GM12874 (cell line): ENCODE data around the gene HECTD2.

ENCODE experiments used
- CTCF ChIP-seq: IDR thresholded peaks from 2 replicates; pipeline ENCODE4 v1.5.1; 2011; ENCODE audit warnings: low read depth, mild to moderate bottlenecking, control low read depth, low read length, moderate library complexity; ENCODE audit not compliant: insufficient read depth

HECTD2 gene

GRCh38 chr10:91536111-91536510 lies 126.0 kb downstream of the HECTD2 start:
- no peak for TF ChIP-seq CTCF

DNA sequence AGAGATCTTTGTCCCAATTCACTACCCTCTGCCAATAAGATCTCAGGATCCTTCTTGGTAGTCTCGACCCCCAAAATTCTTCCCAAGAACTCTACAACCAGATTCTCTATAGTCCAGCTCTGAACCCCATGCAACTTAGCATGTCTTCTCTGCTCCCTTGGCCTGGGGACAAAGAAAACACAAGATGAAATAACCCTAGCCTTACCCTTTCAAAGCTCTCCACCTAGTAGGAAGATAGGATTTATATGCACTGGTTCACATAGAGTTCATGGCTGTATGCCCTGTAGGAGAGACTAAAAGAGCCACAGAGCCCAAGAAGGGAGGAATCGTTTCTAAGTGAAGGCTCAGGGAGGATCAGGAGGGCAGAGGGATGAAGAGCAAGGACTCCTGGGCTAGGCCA lies 126.6 kb downstream of the HECTD2 start:
- TF ChIP-seq CTCF, result no peak

GRCh38 chr10:91537614-91538383 lies 127.7 kb downstream of the HECTD2 start:
- no peak for TF ChIP-seq CTCF

- TF ChIP-seq CTCF, result no peak
These were observed 129.8 kb downstream of the HECTD2 start for GRCh38 chr10:91539930-91540329.

DNA sequence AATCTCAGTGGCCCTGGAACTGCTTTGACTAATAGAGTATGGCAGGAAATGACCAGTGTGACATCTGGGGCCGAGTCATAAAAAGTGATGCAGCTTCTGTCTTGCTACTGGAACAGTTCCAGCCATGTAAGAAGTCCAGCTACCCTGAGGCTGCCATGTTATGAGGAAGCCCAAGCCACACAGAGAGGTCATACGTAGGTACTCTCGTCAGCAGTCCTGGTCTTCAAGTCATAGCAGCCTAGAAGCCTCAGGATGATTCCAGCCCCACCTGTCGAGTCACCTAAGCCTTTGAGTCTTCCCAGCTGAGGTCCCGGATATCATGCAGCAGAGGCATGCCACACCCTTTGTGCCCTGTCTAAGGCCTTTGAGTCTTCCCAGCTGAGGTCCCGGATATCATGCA lies 130.6 kb downstream of the HECTD2 start:
- TF ChIP-seq CTCF, result no peak

DNA sequence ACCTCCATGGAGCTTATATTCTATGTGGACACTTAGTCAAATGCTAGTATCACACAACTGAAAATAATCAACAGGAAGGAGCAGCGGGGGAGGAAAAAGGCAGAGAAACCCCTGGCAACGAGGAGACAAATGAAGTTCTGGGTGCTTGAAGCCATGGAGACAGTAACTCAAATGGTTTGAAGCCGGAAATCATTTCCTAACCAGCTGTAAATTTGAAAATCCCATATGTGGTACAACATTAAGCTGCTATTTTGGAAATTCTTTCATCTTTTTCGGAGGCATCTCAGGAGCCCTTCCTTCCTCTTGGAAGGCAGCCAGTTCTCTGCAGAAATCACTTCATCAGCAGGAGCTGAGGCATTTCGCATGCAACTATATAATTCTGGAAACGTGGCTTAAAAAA lies 131.3 kb downstream of the HECTD2 start:
- TF ChIP-seq CTCF, result no peak

DNA sequence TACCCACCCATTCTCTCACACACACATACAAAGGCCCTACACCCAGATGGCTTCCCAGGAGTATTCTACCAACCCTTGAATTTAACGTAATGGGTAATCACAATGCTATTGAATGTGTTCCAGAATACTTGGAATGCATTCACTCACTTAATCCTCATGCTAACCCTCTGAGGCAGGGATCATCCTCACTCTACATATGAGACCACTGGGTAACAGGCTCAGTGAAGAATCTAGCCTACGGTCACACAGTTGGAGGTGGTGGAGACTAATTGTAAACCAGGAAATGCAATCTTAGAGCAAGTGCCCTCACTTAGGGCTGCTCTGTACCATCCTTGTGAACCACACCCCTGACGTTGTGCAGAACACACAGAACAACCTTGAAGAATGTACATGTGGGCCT lies 135.2 kb downstream of the HECTD2 start:
- TF ChIP-seq CTCF, result no peak
